Neural cell (in vitro differentiated cells): ENCODE data around the gene TTC9. TPM values are rescaled to one million over a fixed set of nuclear protein-coding genes. Genes with fewer than 3 reads are reported as not detected.

Experiments used
- H2AFZ ChIP-seq: fragments of 200-600, 300-800 bp; sonication (generic), shearing (Covaris generic); 2 replicates; pipeline ENCODE4 v1.6.0; 2014; ENCODE audit warnings: low read depth, mild to moderate bottlenecking, antibody characterized with exemption, low read length, moderate library complexity
- H3F3A ChIP-seq: fragments of 200-600 bp; shearing (Covaris generic); 2 replicates; pipeline ENCODE4 v1.6.1; 2016; ENCODE audit warnings: mild to moderate bottlenecking, moderate library complexity, mixed read lengths, antibody characterized with exemption, low read length; ENCODE audit not compliant: insufficient read depth, poor library complexity, severe bottlenecking
- H3K27ac ChIP-seq: fragments of 200-600, 300-800 bp; sonication (generic), shearing (Covaris generic); 2 replicates; pipeline ENCODE4 v1.5.1; 2014; ENCODE audit warnings: mild to moderate bottlenecking, low read length, moderate library complexity
- H3K27me3 ChIP-seq: fragments of 300-800, 200-600 bp; sonication (generic), shearing (Covaris generic); 2 replicates; pipeline ENCODE4 v1.6.0; 2014; ENCODE audit warnings: mild to moderate bottlenecking, low read depth, low read length, moderate library complexity; ENCODE audit not compliant: insufficient read depth
- H3K36me3 ChIP-seq: fragments of 300-800, 200-600 bp; sonication (generic), shearing (Covaris generic); 2 replicates; pipeline ENCODE4 v1.5.1; 2014; ENCODE audit warnings: mild to moderate bottlenecking, antibody characterized with exemption, low read length, moderate library complexity; ENCODE audit not compliant: insufficient read depth
- H3K4me2 ChIP-seq: fragments of 300-800, 200-600 bp; sonication (generic), shearing (Covaris generic); 2 replicates; pipeline ENCODE4 v1.6.0; 2014; ENCODE audit warnings: mild to moderate bottlenecking, low read length
- H3K4me3 ChIP-seq: fragments of 300-800, 200-600 bp; sonication (generic), shearing (Covaris generic); 2 replicates; pipeline ENCODE4 v1.5.1; 2014; ENCODE audit warnings: mild to moderate bottlenecking, low read length, moderate library complexity
- H3K79me2 ChIP-seq: fragments of 200-600 bp; shearing (Covaris generic); replicated peaks from 2 replicates; pipeline ENCODE4 v1.6.0; 2014; ENCODE audit warnings: mild to moderate bottlenecking, low read length, moderate library complexity; ENCODE audit not compliant: insufficient read depth
- H3K9ac ChIP-seq: fragments of 300-800, 200-600 bp; sonication (generic), shearing (Covaris generic); 2 replicates; pipeline ENCODE4 v1.6.1; 2016; ENCODE audit warnings: mild to moderate bottlenecking, low read length, mixed read lengths
- H3K9me2 ChIP-seq: fragments of 200-600 bp; shearing (Covaris generic); 2 replicates; pipeline ENCODE4 v1.6.1; 2016; ENCODE audit warnings: mild to moderate bottlenecking, low read length, mixed read lengths; ENCODE audit not compliant: insufficient read depth
- H3K9me3 ChIP-seq: fragments of 200-600, 300-800 bp; sonication (generic), shearing (Covaris generic); 2 replicates; pipeline ENCODE4 v1.6.1; 2016; ENCODE audit warnings: mild to moderate bottlenecking, mixed run types, low read length, moderate library complexity, mixed read lengths
- H4K20me1 ChIP-seq: fragments of 200-600 bp; shearing (Covaris generic); 2 replicates; pipeline ENCODE4 v1.6.1; 2016; ENCODE audit warnings: mild to moderate bottlenecking, mixed run types; ENCODE audit not compliant: insufficient read depth
- CTCF ChIP-seq: fragments of 450-650 bp; IDR thresholded peaks from 2 replicates; pipeline ENCODE4 v1.5.1; 2014; ENCODE audit warnings: antibody characterized with exemption, mild to moderate bottlenecking, moderate library complexity; ENCODE audit not compliant: poor library complexity, severe bottlenecking
- EP300 ChIP-seq: fragments of 450-650 bp; conservative IDR thresholded peaks from 2 replicates; pipeline ENCODE4 v1.6.1; 2014; ENCODE audit warnings: antibody characterized with exemption, mild to moderate bottlenecking, moderate library complexity; ENCODE audit not compliant: poor library complexity, severe bottlenecking
- EZH2 ChIP-seq: fragments of 200-600, 300-800 bp; shearing (Covaris generic), sonication (generic); IDR thresholded peaks from 2 replicates; pipeline ENCODE4 v1.6.1; 2014; ENCODE audit warnings: antibody characterized with exemption, low read length, borderline replicate concordance, mild to moderate bottlenecking; ENCODE audit not compliant: insufficient read depth, poor library complexity, severe bottlenecking
- MXI1 ChIP-seq: fragments of 450-650 bp; conservative IDR thresholded peaks from 2 replicates; pipeline ENCODE4 v1.6.1; 2014; ENCODE audit warnings: antibody characterized with exemption, mild to moderate bottlenecking; ENCODE audit not compliant: poor library complexity, severe bottlenecking
- POLR2AphosphoS5 ChIP-seq: IDR thresholded peaks from 2 replicates; pipeline ENCODE4 v1.6.1; 2012
- RAD21 ChIP-seq: fragments of 450-650 bp; conservative IDR thresholded peaks from 2 replicates; pipeline ENCODE4 v1.6.1; 2014; ENCODE audit warnings: antibody characterized with exemption, mild to moderate bottlenecking, moderate library complexity
- SMC3 ChIP-seq: fragments of 450-650 bp; conservative IDR thresholded peaks from 2 replicates; pipeline ENCODE4 v1.6.1; 2014; ENCODE audit warnings: antibody characterized with exemption, mild to moderate bottlenecking, moderate library complexity; ENCODE audit not compliant: poor library complexity
- TAF1 ChIP-seq: IDR thresholded peaks from 2 replicates; pipeline ENCODE4 v1.6.1; 2012; ENCODE audit warnings: low read depth
- polyA plus RNA-seq: library from polyadenylated mRNA; depleted of rRNA; stranded (reverse); fragments of >200 nt; gene quantifications from 2 replicates; pipeline ENCODE4 v1.2.3, GENCODE V29; 2014
- TF ChIP-seq, protein P1 (sequence below): IDR thresholded peaks from 2 replicates; pipeline ENCODE4 v1.6.1; 2012; ENCODE audit warnings: borderline replicate concordance

TTC9 gene
- polyA plus RNA-seq, 1 donor from 2014 or later, result 11.1 TPM

DNA sequence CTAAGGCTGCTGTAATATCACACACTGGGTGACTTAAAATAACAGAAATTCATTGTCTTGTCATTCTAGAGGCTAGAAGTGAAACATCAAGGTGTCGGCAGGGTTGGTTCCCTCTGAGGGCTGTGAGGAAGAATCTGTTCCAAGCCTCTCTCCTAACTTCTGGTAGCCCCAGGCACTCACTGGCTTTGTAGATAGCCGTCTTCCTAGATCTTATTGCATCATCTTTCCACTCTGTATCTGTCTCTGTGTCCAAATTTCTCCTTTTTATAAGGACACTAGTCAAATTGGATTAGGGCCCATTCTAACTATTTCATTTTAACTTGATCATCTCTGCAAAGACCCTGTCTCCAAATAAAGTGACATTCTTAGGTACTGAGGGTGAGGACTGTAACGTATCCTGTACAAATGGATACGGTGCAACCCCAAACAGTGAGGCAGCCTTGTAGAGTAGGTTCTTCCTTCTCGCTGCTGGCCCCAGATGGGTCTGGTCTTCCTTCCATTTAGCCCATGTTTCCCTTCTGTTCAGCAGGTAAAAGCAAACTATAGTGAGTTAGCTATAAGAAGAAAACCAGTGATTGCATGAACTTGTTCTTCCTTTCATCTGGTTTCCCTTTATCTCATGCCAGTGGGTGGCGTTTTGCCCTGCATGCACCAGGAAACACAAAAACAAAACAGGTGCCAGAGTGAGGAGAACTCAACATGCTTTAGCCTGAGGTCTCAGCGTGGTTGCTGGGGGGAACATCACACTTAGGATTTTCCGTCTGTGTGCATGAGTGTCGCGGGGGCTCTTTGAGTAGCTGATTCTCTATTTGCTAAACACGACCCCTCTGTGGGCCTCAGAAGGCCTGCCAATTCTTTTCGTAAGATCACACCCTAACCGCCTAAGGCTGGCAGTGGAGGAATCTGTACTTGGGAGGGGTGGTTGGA is 19.5 kb downstream of the TTC9 start (continued):
- TF ChIP-seq RAD21, result no peak

- Histone ChIP-seq H3K9me2 (no peaks in the 10 kb centered on the region), H3K4me2 (no peak overlapping the region), H3K27ac (no peak overlapping the region), H3K4me3 (no peak overlapping the region), H3F3A (no peaks in the 10 kb centered on the region), H3K9me3 (no peaks in the 10 kb centered on the region), H3K36me3 (no peaks in the 10 kb centered on the region), H2AFZ (no peak overlapping the region), H3K9ac (no peak overlapping the region), H3K27me3 (no peaks in the 10 kb centered on the region), H4K20me1 (peaks cover 3% of the 10 kb centered on the region), H3K79me2 (peaks cover 13% of the 10 kb centered on the region)
- TF ChIP-seq, protein P1, sequence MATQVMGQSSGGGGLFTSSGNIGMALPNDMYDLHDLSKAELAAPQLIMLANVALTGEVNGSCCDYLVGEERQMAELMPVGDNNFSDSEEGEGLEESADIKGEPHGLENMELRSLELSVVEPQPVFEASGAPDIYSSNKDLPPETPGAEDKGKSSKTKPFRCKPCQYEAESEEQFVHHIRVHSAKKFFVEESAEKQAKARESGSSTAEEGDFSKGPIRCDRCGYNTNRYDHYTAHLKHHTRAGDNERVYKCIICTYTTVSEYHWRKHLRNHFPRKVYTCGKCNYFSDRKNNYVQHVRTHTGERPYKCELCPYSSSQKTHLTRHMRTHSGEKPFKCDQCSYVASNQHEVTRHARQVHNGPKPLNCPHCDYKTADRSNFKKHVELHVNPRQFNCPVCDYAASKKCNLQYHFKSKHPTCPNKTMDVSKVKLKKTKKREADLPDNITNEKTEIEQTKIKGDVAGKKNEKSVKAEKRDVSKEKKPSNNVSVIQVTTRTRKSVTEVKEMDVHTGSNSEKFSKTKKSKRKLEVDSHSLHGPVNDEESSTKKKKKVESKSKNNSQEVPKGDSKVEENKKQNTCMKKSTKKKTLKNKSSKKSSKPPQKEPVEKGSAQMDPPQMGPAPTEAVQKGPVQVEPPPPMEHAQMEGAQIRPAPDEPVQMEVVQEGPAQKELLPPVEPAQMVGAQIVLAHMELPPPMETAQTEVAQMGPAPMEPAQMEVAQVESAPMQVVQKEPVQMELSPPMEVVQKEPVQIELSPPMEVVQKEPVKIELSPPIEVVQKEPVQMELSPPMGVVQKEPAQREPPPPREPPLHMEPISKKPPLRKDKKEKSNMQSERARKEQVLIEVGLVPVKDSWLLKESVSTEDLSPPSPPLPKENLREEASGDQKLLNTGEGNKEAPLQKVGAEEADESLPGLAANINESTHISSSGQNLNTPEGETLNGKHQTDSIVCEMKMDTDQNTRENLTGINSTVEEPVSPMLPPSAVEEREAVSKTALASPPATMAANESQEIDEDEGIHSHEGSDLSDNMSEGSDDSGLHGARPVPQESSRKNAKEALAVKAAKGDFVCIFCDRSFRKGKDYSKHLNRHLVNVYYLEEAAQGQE, result no peak
- TF ChIP-seq MXI1 (no peak), TAF1 (no peak), EZH2 (no peak), CTCF (no peak), RAD21 (no peak), POLR2AphosphoS5 (no peak), SMC3 (no peak), EP300 (no peak)
Observed at GRCh38 chr14:70662080-70662479, 20.4 kb downstream of the TTC9 start.

DNA sequence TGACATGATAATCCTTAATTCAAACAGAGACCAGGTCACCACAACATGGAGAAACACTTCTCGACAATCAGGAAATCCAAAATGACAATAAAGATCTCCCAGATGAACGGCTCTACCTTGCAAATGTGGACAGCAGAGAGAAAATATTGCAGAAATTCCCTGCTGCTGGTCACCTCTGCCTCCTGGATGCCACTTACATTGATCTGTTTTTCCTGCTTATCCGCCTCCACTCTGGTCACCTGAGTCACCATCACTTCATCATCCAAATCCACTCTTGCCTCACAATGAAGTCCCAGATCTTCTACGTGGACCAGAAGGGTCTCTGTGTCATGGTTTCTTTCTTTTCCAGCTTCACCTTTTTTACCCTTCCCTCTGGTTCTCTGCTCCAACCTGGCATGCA is 21.1 kb downstream of the TTC9 start:
- peaks cover 3% of the 10 kb centered on the region for H4K20me1 ChIP-seq
- TF ChIP-seq TAF1 (no peak), CTCF (no peak), EZH2 (no peak), RAD21 (no peak), SMC3 (no peak), EP300 (no peak), MXI1 (no peak), POLR2AphosphoS5 (no peak)
- TF ChIP-seq, protein P1, result no peak

More for the DNA sequence above, 21.1 kb downstream of the TTC9 start:
- Histone ChIP-seq H3K9me3 (no peaks in the 10 kb centered on the region), H3K4me3 (no peak overlapping the region), H2AFZ (no peak overlapping the region), H3K27ac (no peak overlapping the region), H3K4me2 (no peak overlapping the region), H3K79me2 (peaks cover 13% of the 10 kb centered on the region), H3K36me3 (no peaks in the 10 kb centered on the region), H3K9me2 (no peaks in the 10 kb centered on the region), H3F3A (no peaks in the 10 kb centered on the region), H3K27me3 (no peaks in the 10 kb centered on the region), H3K9ac (no peak overlapping the region)
